ENCODE results near the gene CD209. TPM values are rescaled to one million over a fixed set of nuclear protein-coding genes. Genes with fewer than 3 reads are reported as not detected.
A peak's percentile ranks its signal among the peaks of the same experiment; 100 is the strongest.

CD209 gene
- total and polyA plus RNA-seq, 2 of the 8 experiments (the other 6 are each of a cell fraction or from before 2014, with no cell fraction given): 0.05 to 0.22 TPM

GRCh38 chr19:7732045-7732444 is 15.3 kb downstream of the CD209 start, which contains the start of gene CLEC4G:
Gene CLEC4G (minus strand): TSS chr19:7732110. CDS start chr19:7732102, 8 bp downstream.
- Histone ChIP-seq H3K56ac (replicated peaks; ENCODE audit: insufficient read length, low read depth, low read length) (no peak within 1 kb of the TSS), H2BK5ac (ENCODE audit: low read depth, low read length) (no peak within 1 kb of the TSS), H3K23me2 (ENCODE audit: low read depth, low read length) (peaks cover 8% of the 10 kb centered on the region; the same call in 1 of the 2 replicates), H3K18ac (ENCODE audit: extremely low read depth, low read length) (no peak within 1 kb of the TSS), H2BK120ac (replicated peaks; ENCODE audit: low read depth, low read length) (no peak within 1 kb of the TSS), H2BK12ac (ENCODE audit: low read depth, low read length) (no peak within 1 kb of the TSS), H2BK15ac (ENCODE audit: low read length) (no peak within 1 kb of the TSS), H4K91ac (replicated peaks; ENCODE audit: insufficient read length, low read length) (no peak within 1 kb of the TSS), H4K8ac (ENCODE audit: extremely low read depth, insufficient read depth, low read length) (peak within 1 kb of the TSS; percentile 44), H3K4me2 (ENCODE audit: insufficient read depth in 1 of 2, low read depth in 2 of 2, low read length in 2 of 2) (peak within 1 kb of the TSS; percentile 96 to 98; a peak in 2 of 4 replicates), H3K9me3 (ENCODE audit: insufficient read depth in 2 of 2, low read depth in 1 of 2, low read length in 1 of 2) (no peaks in the 10 kb centered on the region), H3K79me1 (ENCODE audit: low read depth, low read length) (no peaks in the 10 kb centered on the region), H4K20me1 (replicated peaks in 1 of 2; ENCODE audit: control insufficient read depth in 1 of 2, insufficient read depth in 2 of 2, low read length in 2 of 2) (peaks cover 0 to 3% of the 10 kb centered on the region in 2 experiments), H3K14ac (ENCODE audit: insufficient read length) (no peak within 1 kb of the TSS), H3K79me2 (ENCODE audit: control insufficient read depth in 1 of 2, insufficient read depth in 2 of 2, low read length in 2 of 2) (no peaks in the 10 kb centered on the region), H3K27ac (ENCODE audit: low read depth, low read length) (no peak within 1 kb of the TSS), H3K23ac (ENCODE audit: insufficient read length) (no peak within 1 kb of the TSS), H3K9ac (replicated peaks in 1 of 4; ENCODE audit: extremely low read depth in 1 of 4, low read depth in 3 of 4, low read length in 3 of 4) (no peak within 1 kb of the TSS; a peak in 1 of 7 replicates), H3K36me3 (ENCODE audit: control insufficient read depth in 2 of 4, insufficient read depth in 4 of 4, low read length in 3 of 4) (no peaks in the 10 kb centered on the region), H3K4ac (replicated peaks; ENCODE audit: insufficient read length, low read depth, low read length) (no peak within 1 kb of the TSS), H2AK5ac (ENCODE audit: low read depth, low read length) (no peak within 1 kb of the TSS), H3K4me3 (ENCODE audit: extremely low read depth in 1 of 4, insufficient read depth in 2 of 4, low read depth in 3 of 4, low read length in 4 of 4) (peak within 1 kb of the TSS in 1 of 4 experiments; percentile 63; a peak in 2 of 8 replicates), H3K27me3 (replicated peaks in 1 of 4; ENCODE audit: control insufficient read depth in 3 of 4, extremely low read depth in 1 of 4, insufficient read depth in 3 of 4, low read length in 3 of 4) (peaks cover 27 to 45% (median 44%) of the 10 kb centered on the region in 4 experiments), H2AFZ (ENCODE audit: low read length) (no peak within 1 kb of the TSS), H3K4me1 (replicated peaks in 1 of 4; ENCODE audit: control insufficient read depth in 3 of 4, insufficient read depth in 4 of 4, low read length in 3 of 4) (peaks cover 0 to 15% (median 9%) of the 10 kb centered on the region in 4 experiments; a peak in 6 of 7 replicates), H4K5ac (ENCODE audit: insufficient read length, low read depth, low read length) (no peak within 1 kb of the TSS), H2BK20ac (ENCODE audit: low read length) (no peak within 1 kb of the TSS)
- DNase-seq (ENCODE audit: low read depth in 1 of 2, low spot score in 2 of 2) (no peak), FAIRE-seq (no peak)
- WGBS, 2 experiments (ENCODE audit: extremely low coverage in 1 of 2, insufficient coverage in 1 of 2, insufficient read length in 1 of 2, insufficient replicate concordance in 2 of 2, low coverage in 1 of 2, low lambda C conversion rate in 2 of 2, missing lambda C conversion rate in 1 of 2): 90% methylated on average over 9 of the region's 9 CpGs; no CpG with 5 or more reads in 1 of the 2 experiments
- ChIA-PET POLR2A (ENCODE audit: partially characterized antibody) (no interaction called here), CTCF (ENCODE audit: partially characterized antibody) (interaction anchor here (0.7 kb wide), 1 partner anchor 125 kb away, joined by 5 read pairs; no protein-coding TSS in a partner anchor)
- no peak for TF ChIP-seq SUZ12 (IDR thresholded peaks at IDR 0.05; ENCODE audit: low read length)
- TF ChIP-seq POLR2A (IDR thresholded peaks at IDR 0.05; ENCODE audit: control extremely low read depth in 1 of 2, low read depth in 2 of 2, low read length in 2 of 2): no peak
- no peak for TF ChIP-seq RXRA (IDR thresholded peaks at IDR 0.05; ENCODE audit: insufficient read depth, low read depth, low read length)
- TF ChIP-seq FOSL1 (IDR thresholded peaks at IDR 0.05; ENCODE audit: insufficient read depth, low read depth, low read length): no peak
- TF ChIP-seq TCF12 (IDR thresholded peaks at IDR 0.05; ENCODE audit: low read depth, low read length): no peak
- TF ChIP-seq MAX (IDR thresholded peaks at IDR 0.05): no peak
- no peak for TF ChIP-seq TBP (IDR thresholded peaks at IDR 0.05; ENCODE audit: low read depth, low read length)
- no peak for TF ChIP-seq ATF3 (IDR thresholded peaks at IDR 0.05; ENCODE audit: insufficient read depth, low read depth, low read length)
- TF ChIP-seq RNF2 (IDR thresholded peaks at IDR 0.05; ENCODE audit: borderline replicate concordance, low read depth, low read length, missing control alignments, poor library complexity, severe bottlenecking): no peak
- TF ChIP-seq GABPA (IDR thresholded peaks at IDR 0.05; ENCODE audit: borderline replicate concordance, insufficient read depth, low read length): no peak
- TF ChIP-seq SIRT6 (IDR thresholded peaks at IDR 0.05; ENCODE audit: low read length): no peak

Measured in H1 (cell line).